PC-9 (cell line): ENCODE data around the gene GOLGA3.
"Not testable (repeated sequence)": the region's sequence is repeated elsewhere in the genome, so short reads cannot be mapped to it uniquely, and the experiment has no call there.

Experiments
- EZH2 ChIP-seq: fragments of 200-600 bp; sonication (generic); IDR thresholded peaks from 2 replicates; pipeline ENCODE4 v1.8.0; 2017; ENCODE audit warnings: antibody characterized with exemption, low read depth
- TF ChIP-seq, protein P1 (sequence below): fragments of 200-600 bp; sonication (generic); conservative IDR thresholded peaks from 2 replicates; pipeline ENCODE4 v1.6.1; 2017; ENCODE audit warnings: mixed run types, antibody characterized with exemption, mild to moderate bottlenecking, moderate library complexity

DNA sequence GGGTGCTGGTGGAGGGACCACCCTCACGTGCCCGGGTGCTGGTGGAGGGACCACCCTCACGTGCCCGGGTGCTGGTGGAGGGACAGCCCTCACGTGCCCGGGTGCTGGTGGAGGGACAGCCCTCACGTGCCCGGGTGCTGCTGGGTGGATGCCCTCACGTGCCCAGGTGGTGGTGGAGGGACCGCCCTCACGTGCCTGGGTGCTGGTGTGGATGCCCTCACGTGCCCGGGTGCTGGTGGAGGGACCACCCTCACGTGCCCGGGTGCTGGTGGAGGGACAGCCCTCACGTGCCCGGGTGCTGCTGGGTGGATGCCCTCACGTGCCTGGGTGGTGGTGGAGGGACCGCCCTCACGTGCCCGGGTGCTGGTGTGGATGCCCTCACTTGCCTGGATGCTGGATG is 28.4 kb upstream of the GOLGA3 start:
- TF ChIP-seq, protein P1, sequence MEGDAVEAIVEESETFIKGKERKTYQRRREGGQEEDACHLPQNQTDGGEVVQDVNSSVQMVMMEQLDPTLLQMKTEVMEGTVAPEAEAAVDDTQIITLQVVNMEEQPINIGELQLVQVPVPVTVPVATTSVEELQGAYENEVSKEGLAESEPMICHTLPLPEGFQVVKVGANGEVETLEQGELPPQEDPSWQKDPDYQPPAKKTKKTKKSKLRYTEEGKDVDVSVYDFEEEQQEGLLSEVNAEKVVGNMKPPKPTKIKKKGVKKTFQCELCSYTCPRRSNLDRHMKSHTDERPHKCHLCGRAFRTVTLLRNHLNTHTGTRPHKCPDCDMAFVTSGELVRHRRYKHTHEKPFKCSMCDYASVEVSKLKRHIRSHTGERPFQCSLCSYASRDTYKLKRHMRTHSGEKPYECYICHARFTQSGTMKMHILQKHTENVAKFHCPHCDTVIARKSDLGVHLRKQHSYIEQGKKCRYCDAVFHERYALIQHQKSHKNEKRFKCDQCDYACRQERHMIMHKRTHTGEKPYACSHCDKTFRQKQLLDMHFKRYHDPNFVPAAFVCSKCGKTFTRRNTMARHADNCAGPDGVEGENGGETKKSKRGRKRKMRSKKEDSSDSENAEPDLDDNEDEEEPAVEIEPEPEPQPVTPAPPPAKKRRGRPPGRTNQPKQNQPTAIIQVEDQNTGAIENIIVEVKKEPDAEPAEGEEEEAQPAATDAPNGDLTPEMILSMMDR = not testable (repeated sequence)
- not testable (repeated sequence) for TF ChIP-seq EZH2
